SK-N-SH (cell line): ENCODE results near the gene CALU. TPM values are rescaled to one million over a fixed set of nuclear protein-coding genes. Genes with fewer than 3 reads are reported as not detected.

Source experiments
- CTCF ChIA-PET: fragments of 300-600, 350-600 bp; formaldehyde crosslinking; extraction: SDS; loops from one replicate; lab custom pipeline; 2021; lab: Yijun Ruan, JAX
- POLR2A ChIA-PET: fragments of 350-600 bp; sonication (Branson Sonifier 250); formaldehyde crosslinking; extraction: SDS; loops from one replicate; lab custom pipeline; 2020; ENCODE audit warnings: antibody characterized with exemption, inconsistent platforms; lab: Yijun Ruan, JAX
- DNase-seq: peaks from one replicate; pipeline ENCODE4 v3.0.0; 2012
- H2AFZ ChIP-seq: fragments of 200-600 bp; sonication (generic); 2 replicates; pipeline ENCODE4 v1.8.1; 2016; ENCODE audit warnings: antibody characterized with exemption, mild to moderate bottlenecking, low read depth
- H3F3A ChIP-seq: fragments of 200-600 bp; sonication (generic); replicated peaks from 2 replicates; pipeline ENCODE3; 2016; ENCODE audit warnings: antibody characterized with exemption, mild to moderate bottlenecking; ENCODE audit not compliant: insufficient read depth
- H3K27ac ChIP-seq, 2 experiments: fragments of 200-500 bp in 1 of 2; fragments of 200-600 bp in 1 of 2; sonication (Bioruptor generic) in 1 of 2; sonication (generic), shearing (Covaris generic) in 1 of 2; 2 replicates each; pipeline versions ENCODE4 v1.5.1 to v1.6.1; 2014 to 2016; ENCODE audit warnings: low read depth in 2 of 2, inconsistent platforms in 1 of 2, low read length in 1 of 2, mild to moderate bottlenecking in 1 of 2, mixed read lengths in 1 of 2
- H3K27me3 ChIP-seq: fragments of 200-600 bp; sonication (generic), shearing (Covaris generic); 2 replicates; pipeline ENCODE4 v1.6.1; 2016; ENCODE audit warnings: mixed run types; ENCODE audit not compliant: insufficient read depth
- H3K36me3 ChIP-seq, 2 experiments: fragments of 200-500 bp in 1 of 2; fragments of 200-600 bp in 1 of 2; sonication (Bioruptor generic) in 1 of 2; sonication (generic) in 1 of 2; replicated peaks in 1 of 2; 2 replicates each; pipeline versions ENCODE3 to v1.5.1; 2014 to 2016; ENCODE audit warnings: low read length in 1 of 2, mild to moderate bottlenecking in 1 of 2; ENCODE audit not compliant: insufficient read depth in 2 of 2, control insufficient read depth in 1 of 2
- H3K4me1 ChIP-seq, 2 experiments: fragments of 200-500 bp in 1 of 2; fragments of 200-600 bp in 1 of 2; sonication (Bioruptor generic) in 1 of 2; sonication (generic), shearing (Covaris generic) in 1 of 2; 2 replicates each; pipeline versions ENCODE4 v1.5.1 to v1.6.1; 2014 to 2016; ENCODE audit warnings: low read depth in 1 of 2, low read length in 1 of 2, mixed run types in 1 of 2; ENCODE audit not compliant: insufficient read depth in 2 of 2, control insufficient read depth in 1 of 2
- H3K4me2 ChIP-seq: fragments of 200-600 bp; sonication (generic), shearing (Covaris generic); 2 replicates; pipeline ENCODE4 v1.6.1; 2017; ENCODE audit warnings: mixed run types
- H3K4me3 ChIP-seq, 2 experiments: fragments of 200-500 bp in 1 of 2; fragments of 200-600 bp in 1 of 2; sonication (Bioruptor generic) in 1 of 2; sonication (generic), shearing (Covaris generic) in 1 of 2; 2 replicates each; pipeline versions ENCODE4 v1.5.1 to v1.8.1; 2014 to 2016; ENCODE audit warnings: low read depth in 2 of 2, inconsistent platforms in 1 of 2, low read length in 1 of 2, mild to moderate bottlenecking in 1 of 2, mixed read lengths in 1 of 2, moderate library complexity in 1 of 2
- H3K79me2 ChIP-seq: fragments of 200-600 bp; sonication (generic); 2 replicates; pipeline ENCODE4 v1.8.1; 2017; ENCODE audit warnings: mild to moderate bottlenecking; ENCODE audit not compliant: insufficient read depth
- H3K9ac ChIP-seq: fragments of 200-600 bp; sonication (generic); 2 replicates; pipeline ENCODE4 v1.6.1; 2017; ENCODE audit warnings: mixed run types
- H3K9me2 ChIP-seq: fragments of 200-600 bp; sonication (generic); 2 replicates; pipeline ENCODE4 v1.6.1; 2017; ENCODE audit warnings: mixed run types
- H3K9me3 ChIP-seq: fragments of 200-600 bp; sonication (generic); 2 replicates; pipeline ENCODE4 v1.6.1; 2017; ENCODE audit warnings: mixed run types, mild to moderate bottlenecking, moderate library complexity
- H4K20me1 ChIP-seq: fragments of 200-600 bp; sonication (generic); 2 replicates; pipeline ENCODE4 v1.6.1; 2017; ENCODE audit warnings: mild to moderate bottlenecking, mixed run types; ENCODE audit not compliant: insufficient read depth
- CHD2 ChIP-seq: fragments of 150-350 bp; IDR thresholded peaks from 2 replicates; pipeline ENCODE4 v1.6.1; 2018; ENCODE audit warnings: low read length; ENCODE audit not compliant: partially characterized antibody
- GABPA ChIP-seq: IDR thresholded peaks from 2 replicates; pipeline ENCODE4 v1.4.0; 2012; ENCODE audit warnings: low read depth, mild to moderate bottlenecking
- GATA2 ChIP-seq: sonication (generic); formaldehyde crosslinking; IDR thresholded peaks from 2 replicates; pipeline ENCODE4 v1.5.0; 2020; ENCODE audit warnings: mild to moderate bottlenecking, missing genetic modification reagents
- NFIC ChIP-seq: IDR thresholded peaks from 2 replicates; pipeline ENCODE4 v1.4.0; 2012; ENCODE audit warnings: borderline replicate concordance
- POLR2AphosphoS5 ChIP-seq: IDR thresholded peaks from 2 replicates; pipeline ENCODE4 v1.6.1; 2012; ENCODE audit warnings: low read depth, low read length
- RXRA ChIP-seq: IDR thresholded peaks from 2 replicates; pipeline ENCODE4 v1.4.0; 2012; ENCODE audit warnings: low read depth, mild to moderate bottlenecking, borderline replicate concordance
- SMC3 ChIP-seq: IDR thresholded peaks from 2 replicates; pipeline ENCODE4 v1.6.1; 2012; ENCODE audit warnings: low read depth, low read length, improper control_type of control experiment
- TAF1 ChIP-seq: IDR thresholded peaks from 2 replicates; pipeline ENCODE4 v1.6.1; 2012; ENCODE audit warnings: low read depth, mild to moderate bottlenecking, low read length, moderate library complexity, borderline replicate concordance
- WGBS: methylation state at CpG from one replicate; pipeline ENCODE4 v1.1.6; 2017; ENCODE audit warnings: low lambda C conversion rate; 5-methylcytosine and 5-hydroxymethylcytosine counted together
- polyA plus RNA-seq, 3 experiments: library from polyadenylated mRNA; depleted of rRNA; stranded (reverse); fragments of >200 nt; gene quantifications; 2 replicates each; pipeline ENCODE4 v1.2.3, GENCODE V29; 2012
- TF ChIP-seq, protein P1 (sequence below): IDR thresholded peaks from 2 replicates; pipeline ENCODE4 v1.4.0; 2012; ENCODE audit warnings: low read depth
- TF ChIP-seq, protein P2 (sequence below): fragments of 150-350 bp; IDR thresholded peaks from 2 replicates; pipeline ENCODE4 v1.6.1; 2017; ENCODE audit warnings: antibody characterized with exemption, low read length, low read depth, borderline replicate concordance
- TF ChIP-seq, protein P3 (sequence below): fragments of 200-600 bp; sonication (generic); IDR thresholded peaks from 2 replicates; pipeline ENCODE4 v1.6.1; 2017; ENCODE audit warnings: antibody characterized with exemption, mild to moderate bottlenecking, moderate library complexity
- TF ChIP-seq, protein P4 (sequence below): IDR thresholded peaks from 2 replicates; pipeline ENCODE4; 2012

CALU gene
- polyA plus RNA-seq, 1 of the 3 experiments (the other 2 are of a cell fraction) = 195 TPM

DNA sequence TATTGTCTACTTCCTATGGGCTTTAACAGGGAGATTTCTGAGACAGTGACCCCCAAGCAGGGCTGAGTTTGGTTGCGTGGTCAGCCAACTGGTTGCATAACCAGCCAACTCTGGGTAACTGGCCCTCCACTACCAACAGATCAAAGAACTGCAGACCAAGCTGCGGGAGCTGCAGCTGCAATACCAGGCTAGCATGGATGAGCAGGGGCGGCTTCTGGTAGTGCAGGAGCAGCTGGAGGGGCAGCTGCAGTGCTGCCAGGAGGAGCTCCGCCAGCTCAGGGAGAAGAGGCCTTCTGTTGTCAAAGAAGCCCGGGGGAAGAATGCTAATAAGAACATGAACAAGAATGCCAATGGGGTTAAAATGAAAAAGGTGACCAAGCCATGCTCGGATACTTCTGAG lies 75.3 kb downstream of the CALU start:
- Histone ChIP-seq H4K20me1 (no peaks in the 10 kb centered on the region), H2AFZ (no peak overlapping the region), H3K4me2 (no peak overlapping the region)
- CTCF ChIA-PET = interaction anchor here (0.9 to 1.4 kb wide), 7 partner anchors 10 to 388 kb away, joined by 3 to 5 read pairs (median 3); no protein-coding TSS in a partner anchor
- TF ChIP-seq GABPA (no peak), SMC3 (no peak)
- TF ChIP-seq, protein P1, sequence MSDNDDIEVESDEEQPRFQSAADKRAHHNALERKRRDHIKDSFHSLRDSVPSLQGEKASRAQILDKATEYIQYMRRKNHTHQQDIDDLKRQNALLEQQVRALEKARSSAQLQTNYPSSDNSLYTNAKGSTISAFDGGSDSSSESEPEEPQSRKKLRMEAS = no peak
- TF ChIP-seq, protein P2, sequence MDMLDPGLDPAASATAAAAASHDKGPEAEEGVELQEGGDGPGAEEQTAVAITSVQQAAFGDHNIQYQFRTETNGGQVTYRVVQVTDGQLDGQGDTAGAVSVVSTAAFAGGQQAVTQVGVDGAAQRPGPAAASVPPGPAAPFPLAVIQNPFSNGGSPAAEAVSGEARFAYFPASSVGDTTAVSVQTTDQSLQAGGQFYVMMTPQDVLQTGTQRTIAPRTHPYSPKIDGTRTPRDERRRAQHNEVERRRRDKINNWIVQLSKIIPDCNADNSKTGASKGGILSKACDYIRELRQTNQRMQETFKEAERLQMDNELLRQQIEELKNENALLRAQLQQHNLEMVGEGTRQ = no peak
- TF ChIP-seq, all 33 proteins: peak for 0
- WGBS = 85% methylated on average over 6 of the region's 6 CpGs
- Histone ChIP-seq H3F3A (no peaks in the 10 kb centered on the region), H3K9ac (no peak overlapping the region), H3K4me3 (no peak overlapping the region), H3K36me3 (peaks cover 6 to 11% of the 10 kb centered on the region in 2 experiments), H3K4me1 (peaks cover 13 to 19% of the 10 kb centered on the region in 2 experiments; a peak in 2 of 4 replicates), H3K27me3 (no peaks in the 10 kb centered on the region), H3K9me3 (no peaks in the 10 kb centered on the region), H3K79me2 (no peaks in the 10 kb centered on the region), H3K27ac (no peak overlapping the region), H3K9me2 (no peaks in the 10 kb centered on the region)
- POLR2A ChIA-PET = interaction anchor here (0.6 to 2.0 kb wide), 3 partner anchors 9 to 17 kb away, joined by 3 to 4 read pairs (median 4); no protein-coding TSS in a partner anchor
- DNase-seq = no peak

DNA sequence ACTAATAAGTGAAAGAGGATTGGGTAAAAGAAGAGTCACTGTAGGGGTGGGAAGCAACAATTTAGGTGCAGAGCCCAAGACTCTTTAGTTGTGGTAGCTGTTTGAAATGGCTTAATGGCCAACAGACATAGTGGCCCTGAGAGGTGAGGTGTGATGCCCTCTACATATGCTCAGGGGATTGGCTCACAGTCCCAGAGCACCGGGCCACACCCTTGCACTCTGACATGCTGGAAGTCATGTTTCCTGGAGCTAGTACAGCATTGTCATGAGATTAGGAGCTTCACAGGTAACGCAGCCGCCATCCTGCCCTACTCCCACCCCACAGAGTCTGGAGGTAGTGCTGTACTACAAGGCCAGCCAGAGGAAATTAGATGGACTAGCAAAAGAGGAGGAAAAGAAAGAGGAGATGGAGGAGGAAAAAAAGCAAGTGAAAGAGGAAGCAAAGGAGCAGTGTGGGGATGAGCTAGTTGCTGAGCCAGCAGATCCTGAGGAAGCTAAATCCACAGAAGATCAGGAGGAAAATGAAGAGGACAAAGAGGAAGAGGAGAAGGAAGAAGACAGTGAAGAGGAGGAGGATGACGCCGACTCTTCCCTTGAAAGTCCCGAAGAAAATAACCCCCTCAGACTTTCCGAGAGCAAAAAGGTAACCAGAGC lies 76.3 kb downstream of the CALU start:
- H3K9me2 ChIP-seq = no peaks in the 10 kb centered on the region

More for the DNA sequence above, 76.3 kb downstream of the CALU start:
- Histone ChIP-seq H3K9ac (no peak overlapping the region), H3K27me3 (no peaks in the 10 kb centered on the region), H3K4me1 (peaks cover 5 to 19% of the 10 kb centered on the region in 2 experiments; a peak in 2 of 4 replicates), H3F3A (no peaks in the 10 kb centered on the region), H3K4me3 (no peak overlapping the region), H3K4me2 (no peak overlapping the region), H3K27ac (no peak overlapping the region), H3K36me3 (peaks cover 2 to 4% of the 10 kb centered on the region in 2 experiments), H2AFZ (no peak overlapping the region), H4K20me1 (no peaks in the 10 kb centered on the region), H3K9me3 (no peaks in the 10 kb centered on the region), H3K79me2 (no peaks in the 10 kb centered on the region)
- POLR2A ChIA-PET = interaction anchor here (0.6 to 2.0 kb wide), 3 partner anchors 10 to 16 kb away, joined by 3 to 4 read pairs (median 4); no protein-coding TSS in a partner anchor
- CTCF ChIA-PET = interaction anchor here (1.0 to 1.4 kb wide), 2 partner anchors 12 to 68 kb away, joined by 3 to 5 read pairs; no protein-coding TSS in a partner anchor
- 92% methylated on average over 7 of the region's 7 CpGs for WGBS
- no peak for DNase-seq
- TF ChIP-seq TAF1 = no peak
- TF ChIP-seq CHD2 = no peak
- TF ChIP-seq, protein P3, sequence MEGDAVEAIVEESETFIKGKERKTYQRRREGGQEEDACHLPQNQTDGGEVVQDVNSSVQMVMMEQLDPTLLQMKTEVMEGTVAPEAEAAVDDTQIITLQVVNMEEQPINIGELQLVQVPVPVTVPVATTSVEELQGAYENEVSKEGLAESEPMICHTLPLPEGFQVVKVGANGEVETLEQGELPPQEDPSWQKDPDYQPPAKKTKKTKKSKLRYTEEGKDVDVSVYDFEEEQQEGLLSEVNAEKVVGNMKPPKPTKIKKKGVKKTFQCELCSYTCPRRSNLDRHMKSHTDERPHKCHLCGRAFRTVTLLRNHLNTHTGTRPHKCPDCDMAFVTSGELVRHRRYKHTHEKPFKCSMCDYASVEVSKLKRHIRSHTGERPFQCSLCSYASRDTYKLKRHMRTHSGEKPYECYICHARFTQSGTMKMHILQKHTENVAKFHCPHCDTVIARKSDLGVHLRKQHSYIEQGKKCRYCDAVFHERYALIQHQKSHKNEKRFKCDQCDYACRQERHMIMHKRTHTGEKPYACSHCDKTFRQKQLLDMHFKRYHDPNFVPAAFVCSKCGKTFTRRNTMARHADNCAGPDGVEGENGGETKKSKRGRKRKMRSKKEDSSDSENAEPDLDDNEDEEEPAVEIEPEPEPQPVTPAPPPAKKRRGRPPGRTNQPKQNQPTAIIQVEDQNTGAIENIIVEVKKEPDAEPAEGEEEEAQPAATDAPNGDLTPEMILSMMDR = no peak
- TF ChIP-seq GABPA = no peak
- TF ChIP-seq, protein P4, sequence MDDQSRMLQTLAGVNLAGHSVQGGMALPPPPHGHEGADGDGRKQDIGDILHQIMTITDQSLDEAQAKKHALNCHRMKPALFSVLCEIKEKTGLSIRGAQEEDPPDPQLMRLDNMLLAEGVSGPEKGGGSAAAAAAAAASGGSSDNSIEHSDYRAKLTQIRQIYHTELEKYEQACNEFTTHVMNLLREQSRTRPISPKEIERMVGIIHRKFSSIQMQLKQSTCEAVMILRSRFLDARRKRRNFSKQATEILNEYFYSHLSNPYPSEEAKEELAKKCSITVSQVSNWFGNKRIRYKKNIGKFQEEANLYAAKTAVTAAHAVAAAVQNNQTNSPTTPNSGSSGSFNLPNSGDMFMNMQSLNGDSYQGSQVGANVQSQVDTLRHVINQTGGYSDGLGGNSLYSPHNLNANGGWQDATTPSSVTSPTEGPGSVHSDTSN = no peak
- TF ChIP-seq GATA2 (CRISPR knock-in tag) = no peak
- no peak for TF ChIP-seq RXRA
- peak; percentile 20; the same call in 1 of the 2 replicates for TF ChIP-seq POLR2AphosphoS5
- TF ChIP-seq NFIC = no peak
